Suprapubic skin (tissue), 3 donors: ENCODE measurements around the gene GPC5.

Source experiments
- POLR2AphosphoS5 ChIP-seq, 3 donors: sonication (generic); formaldehyde crosslinking; IDR thresholded peaks; one replicate each; pipeline ENCODE4 v1.6.1; 2017; ENCODE audit warnings: antibody characterized with exemption in 3 of 3
- TF ChIP-seq, protein P1 (sequence below), 2 donors: fragments of 200-600 bp in 1 of 2; fragments of 450-650 bp in 1 of 2; sonication (generic) in 1 of 2; IDR thresholded peaks; one replicate each; pipeline ENCODE4 v1.5.1; 2016 to 2019; ENCODE audit warnings: antibody characterized with exemption in 2 of 2, mild to moderate bottlenecking in 1 of 2, moderate library complexity in 1 of 2

DNA sequence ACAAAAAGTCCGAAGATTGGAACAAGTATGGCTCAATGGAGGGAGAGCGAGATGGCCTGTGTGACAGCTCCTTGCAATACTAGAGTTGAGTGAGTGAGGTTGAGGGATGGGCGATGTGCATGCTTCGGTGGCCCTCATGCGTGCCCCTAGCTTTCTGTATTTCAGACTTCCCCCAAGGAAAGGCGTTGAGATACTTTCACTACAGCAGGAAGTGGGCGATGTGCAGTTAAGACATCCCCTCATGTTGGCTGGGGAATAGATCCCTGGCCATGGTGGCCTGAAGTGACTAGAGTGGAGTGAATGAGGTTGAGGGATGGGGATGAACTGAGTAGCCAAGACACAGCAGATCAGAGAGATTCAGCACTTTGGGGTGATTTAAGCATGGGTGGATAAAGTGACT, 1194.3 kb downstream of the GPC5 start:
- no peak for TF ChIP-seq POLR2AphosphoS5 (IDR thresholded peaks at IDR 0.05)
- TF ChIP-seq, protein P1, sequence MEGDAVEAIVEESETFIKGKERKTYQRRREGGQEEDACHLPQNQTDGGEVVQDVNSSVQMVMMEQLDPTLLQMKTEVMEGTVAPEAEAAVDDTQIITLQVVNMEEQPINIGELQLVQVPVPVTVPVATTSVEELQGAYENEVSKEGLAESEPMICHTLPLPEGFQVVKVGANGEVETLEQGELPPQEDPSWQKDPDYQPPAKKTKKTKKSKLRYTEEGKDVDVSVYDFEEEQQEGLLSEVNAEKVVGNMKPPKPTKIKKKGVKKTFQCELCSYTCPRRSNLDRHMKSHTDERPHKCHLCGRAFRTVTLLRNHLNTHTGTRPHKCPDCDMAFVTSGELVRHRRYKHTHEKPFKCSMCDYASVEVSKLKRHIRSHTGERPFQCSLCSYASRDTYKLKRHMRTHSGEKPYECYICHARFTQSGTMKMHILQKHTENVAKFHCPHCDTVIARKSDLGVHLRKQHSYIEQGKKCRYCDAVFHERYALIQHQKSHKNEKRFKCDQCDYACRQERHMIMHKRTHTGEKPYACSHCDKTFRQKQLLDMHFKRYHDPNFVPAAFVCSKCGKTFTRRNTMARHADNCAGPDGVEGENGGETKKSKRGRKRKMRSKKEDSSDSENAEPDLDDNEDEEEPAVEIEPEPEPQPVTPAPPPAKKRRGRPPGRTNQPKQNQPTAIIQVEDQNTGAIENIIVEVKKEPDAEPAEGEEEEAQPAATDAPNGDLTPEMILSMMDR (IDR thresholded peaks at IDR 0.05), result no peak
